A549 (cell line): Measurements from ENCODE around the gene KRTAP10-2.

Experiments used
- CHD4 ChIP-seq: fragments of 200-600 bp; sonication (generic); IDR thresholded peaks from 2 replicates; pipeline ENCODE4 v1.6.1; 2016; ENCODE audit warnings: antibody characterized with exemption, mild to moderate bottlenecking, borderline replicate concordance
- EHMT2 ChIP-seq: fragments of 200-600 bp; sonication (generic); IDR thresholded peaks from 2 replicates; pipeline ENCODE4 v1.6.1; 2016; ENCODE audit warnings: antibody characterized with exemption, low read depth, mild to moderate bottlenecking, moderate library complexity
- JUNB ChIP-seq: fragments of >200 bp; sonication (Bioruptor Twin); formaldehyde crosslinking; IDR thresholded peaks from 2 replicates; pipeline ENCODE4 v1.6.1; 2016
- MAFK ChIP-seq: fragments of 450-650 bp; IDR thresholded peaks from 2 replicates; pipeline ENCODE4 v1.6.1; 2014; ENCODE audit not compliant: partially characterized antibody
- POLR2A ChIP-seq: IDR thresholded peaks from 2 replicates; pipeline ENCODE4 v1.6.1; 2012; ENCODE audit warnings: mild to moderate bottlenecking, low read length
- RCOR1 ChIP-seq: fragments of 150-350 bp; IDR thresholded peaks from 2 replicates; pipeline ENCODE4 v1.6.1; 2014; ENCODE audit warnings: antibody characterized with exemption, low read length, low read depth
- ZFP36 ChIP-seq: fragments of 450-650 bp; IDR thresholded peaks from 2 replicates; pipeline ENCODE4 v1.6.1; 2014; ENCODE audit warnings: borderline replicate concordance; ENCODE audit not compliant: partially characterized antibody
- TF ChIP-seq, protein P1 (sequence below): fragments of >200 bp; sonication (Bioruptor Twin); formaldehyde crosslinking; IDR thresholded peaks from 3 replicates; pipeline ENCODE4 v1.5.1; 2016

GRCh38 chr21:44515359-44516165 is 35.7 kb downstream of the KRTAP10-2 start:
- TF ChIP-seq EHMT2 (no peak), ZFP36 (no peak), MAFK (no peak), RCOR1 (no peak), JUNB (no peak), CHD4 (no peak), POLR2A (no peak)
- TF ChIP-seq, protein P1, sequence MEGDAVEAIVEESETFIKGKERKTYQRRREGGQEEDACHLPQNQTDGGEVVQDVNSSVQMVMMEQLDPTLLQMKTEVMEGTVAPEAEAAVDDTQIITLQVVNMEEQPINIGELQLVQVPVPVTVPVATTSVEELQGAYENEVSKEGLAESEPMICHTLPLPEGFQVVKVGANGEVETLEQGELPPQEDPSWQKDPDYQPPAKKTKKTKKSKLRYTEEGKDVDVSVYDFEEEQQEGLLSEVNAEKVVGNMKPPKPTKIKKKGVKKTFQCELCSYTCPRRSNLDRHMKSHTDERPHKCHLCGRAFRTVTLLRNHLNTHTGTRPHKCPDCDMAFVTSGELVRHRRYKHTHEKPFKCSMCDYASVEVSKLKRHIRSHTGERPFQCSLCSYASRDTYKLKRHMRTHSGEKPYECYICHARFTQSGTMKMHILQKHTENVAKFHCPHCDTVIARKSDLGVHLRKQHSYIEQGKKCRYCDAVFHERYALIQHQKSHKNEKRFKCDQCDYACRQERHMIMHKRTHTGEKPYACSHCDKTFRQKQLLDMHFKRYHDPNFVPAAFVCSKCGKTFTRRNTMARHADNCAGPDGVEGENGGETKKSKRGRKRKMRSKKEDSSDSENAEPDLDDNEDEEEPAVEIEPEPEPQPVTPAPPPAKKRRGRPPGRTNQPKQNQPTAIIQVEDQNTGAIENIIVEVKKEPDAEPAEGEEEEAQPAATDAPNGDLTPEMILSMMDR = no peak
